ENCODE results near the gene DOCK3.
"Not testable (repeated sequence)": the region's sequence is repeated elsewhere in the genome, so short reads cannot be mapped to it uniquely, and the experiment has no call there.

The DOCK3 gene

GRCh38 chr3:50806806-50807205 is 132.1 kb downstream of the DOCK3 start:
- no peak for DNase-seq

DNA sequence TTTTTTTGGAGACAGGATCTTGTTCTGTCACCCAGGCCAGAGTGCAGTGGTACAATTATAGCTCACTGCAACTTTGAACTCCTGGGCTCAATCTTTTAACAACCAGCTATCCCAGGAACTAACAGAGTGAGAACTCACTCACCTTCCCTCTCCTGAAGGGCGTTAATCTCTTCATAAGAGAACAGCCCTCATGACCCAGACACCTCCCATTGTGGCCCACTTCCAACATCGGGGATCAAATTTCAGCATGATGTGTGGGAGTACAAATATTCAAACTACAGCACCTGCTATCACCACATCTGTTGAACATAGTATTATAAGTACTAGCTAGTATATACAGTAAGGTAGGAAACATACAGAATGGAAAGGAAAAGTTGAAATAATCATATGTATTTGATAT is 132.5 kb downstream of the DOCK3 start:
- no peak for DNase-seq

DNA sequence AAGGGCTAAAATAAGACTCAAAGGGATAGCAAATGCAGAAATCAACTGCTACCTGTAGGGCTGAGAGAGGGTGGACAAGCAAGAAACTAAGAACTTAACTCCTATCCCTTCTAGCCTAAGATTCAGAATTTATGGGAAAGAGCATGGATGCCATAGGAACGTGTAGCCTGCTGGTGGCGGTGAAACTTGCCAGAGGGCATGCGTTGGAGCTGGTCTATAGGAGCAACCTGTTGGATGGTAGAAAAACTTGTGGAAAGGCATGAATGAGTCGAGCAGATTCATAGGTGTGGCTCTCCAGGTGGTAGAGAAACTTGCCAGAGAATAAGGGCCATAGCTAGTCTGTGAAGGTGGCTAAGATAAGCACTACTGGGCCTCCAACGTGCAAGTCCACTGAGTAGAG is 137.2 kb downstream of the DOCK3 start:
- DNase-seq, result no peak

- DNase-seq, result no peak
Measured at GRCh38 chr3:50815844-50816243, 141.1 kb downstream of the DOCK3 start.

DNA sequence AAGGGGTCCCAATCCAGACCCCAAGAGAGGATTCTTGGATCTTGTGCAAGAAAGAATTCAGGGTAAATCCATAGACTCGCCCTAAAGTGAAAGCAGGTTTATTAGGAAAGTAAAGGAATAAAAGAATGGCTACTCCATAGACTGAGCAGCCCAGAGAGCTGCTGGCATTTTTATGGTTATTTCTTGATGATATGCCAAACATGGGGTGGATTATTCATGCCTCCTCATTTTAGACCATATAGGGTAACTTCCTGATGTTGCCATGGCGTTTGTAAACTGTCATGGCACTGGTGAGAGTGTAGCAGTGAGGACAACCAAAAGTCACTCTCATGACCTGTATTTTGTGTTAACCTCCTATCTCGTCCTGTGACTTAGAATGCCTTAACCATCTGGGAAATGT is 142.2 kb downstream of the DOCK3 start:
- no peak for DNase-seq

DNA sequence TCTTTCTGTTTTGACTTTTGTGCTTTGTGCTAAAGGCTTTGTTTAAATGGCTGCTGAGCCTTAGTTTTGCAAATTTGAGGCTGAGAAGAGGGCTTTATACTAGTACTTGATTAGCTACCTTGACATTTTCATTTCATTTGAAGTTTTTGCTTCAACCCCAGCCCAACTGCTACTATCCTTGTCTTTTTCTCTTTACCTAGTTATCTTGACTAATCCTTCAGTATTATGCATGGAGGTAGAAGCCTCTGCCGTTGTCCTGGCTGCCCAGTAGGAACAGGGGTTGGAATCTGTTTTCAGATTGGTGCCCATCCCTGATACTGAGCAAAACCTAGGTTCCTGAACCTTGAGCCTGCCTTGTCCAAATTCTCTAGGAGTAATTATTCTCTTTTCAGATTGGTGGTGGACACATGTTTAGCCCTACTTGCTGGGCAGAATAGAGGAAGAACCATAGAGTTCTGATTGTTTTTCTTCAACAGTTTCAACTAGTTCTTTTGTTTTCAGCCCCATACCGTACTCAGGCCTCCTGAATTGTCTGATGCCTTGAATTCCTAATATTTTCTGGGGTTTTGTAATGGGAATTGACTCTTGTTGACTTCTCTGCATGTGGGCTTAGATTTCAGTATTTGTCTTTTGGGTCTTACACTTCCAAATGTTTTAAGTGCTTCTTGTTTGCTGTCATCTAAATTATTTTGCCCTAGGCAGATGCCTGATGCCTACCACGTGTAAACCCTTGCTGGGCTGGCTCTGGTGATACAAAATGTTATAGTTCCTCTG is 143.2 kb downstream of the DOCK3 start:
- DNase-seq, result no peak

DNA sequence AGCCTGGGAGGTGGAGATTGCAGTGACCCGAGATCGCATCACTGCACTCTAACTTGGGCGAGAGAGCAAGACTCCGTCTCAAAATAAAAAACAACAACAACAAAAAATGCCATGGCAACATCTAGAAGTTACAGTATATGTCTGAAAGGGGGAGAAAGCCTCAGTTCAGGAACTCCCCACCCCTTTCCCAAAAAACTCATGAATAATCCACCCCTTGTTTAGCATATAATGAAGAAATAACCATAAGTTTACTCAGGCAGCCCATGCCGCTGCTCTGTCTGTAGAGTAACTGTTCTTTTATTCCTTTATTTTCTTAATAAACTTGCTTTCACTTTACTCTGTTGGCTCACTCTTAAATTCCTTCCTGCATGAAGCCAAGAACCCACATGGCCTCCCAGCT is 145.2 kb downstream of the DOCK3 start:
- no peak for DNase-seq

GRCh38 chr3:50825841-50826240 is 151.1 kb downstream of the DOCK3 start:
- DNase-seq, result no peak

DNA sequence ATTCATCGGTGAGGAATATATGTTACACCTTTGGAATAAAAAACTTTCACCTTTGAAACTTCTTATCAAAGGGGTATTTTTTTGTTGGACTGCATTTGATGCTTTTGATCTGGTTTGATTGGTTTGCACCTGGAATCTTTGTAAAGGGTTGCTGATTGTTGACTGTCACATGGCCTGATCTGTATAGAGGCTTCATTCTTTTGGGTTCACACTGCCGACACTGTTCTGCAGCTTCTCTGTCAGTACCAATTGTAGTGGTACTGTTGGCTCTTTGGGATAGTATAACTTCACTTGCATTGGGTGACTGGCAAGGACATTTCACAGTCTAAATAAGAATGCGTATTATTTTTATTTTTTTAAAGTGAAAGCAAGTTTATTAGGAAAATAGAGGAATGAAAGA is 155.7 kb downstream of the DOCK3 start:
- no peak for DNase-seq

- DNase-seq, result not testable (repeated sequence)
Measured at GRCh38 chr3:50831009-50831408, 156.3 kb downstream of the DOCK3 start.

DNA sequence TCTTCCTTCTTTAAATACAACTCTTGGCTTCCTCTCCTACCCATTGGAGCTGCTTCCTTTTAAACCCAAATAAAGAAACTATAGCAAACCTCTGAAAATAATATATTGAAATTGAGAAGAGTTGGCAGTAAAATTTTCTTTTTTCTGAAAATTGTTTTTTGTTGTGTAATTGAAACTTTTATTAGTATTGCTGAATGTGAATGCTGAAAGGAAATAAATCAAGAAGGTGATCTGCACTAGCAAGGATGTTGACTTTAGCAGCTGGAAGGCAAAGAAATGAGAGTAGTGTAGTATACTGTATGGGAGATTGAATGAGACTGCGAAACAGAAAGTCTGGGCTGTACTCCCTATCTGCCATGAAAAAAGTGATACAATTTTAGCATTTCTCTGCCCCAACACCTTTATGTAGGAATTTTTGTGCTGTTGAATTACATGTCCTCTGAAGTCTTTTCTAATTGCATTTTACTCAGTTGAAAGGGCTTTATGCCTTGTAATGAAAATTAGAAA is 166.3 kb downstream of the DOCK3 start:
- no peak for DNase-seq

DNA sequence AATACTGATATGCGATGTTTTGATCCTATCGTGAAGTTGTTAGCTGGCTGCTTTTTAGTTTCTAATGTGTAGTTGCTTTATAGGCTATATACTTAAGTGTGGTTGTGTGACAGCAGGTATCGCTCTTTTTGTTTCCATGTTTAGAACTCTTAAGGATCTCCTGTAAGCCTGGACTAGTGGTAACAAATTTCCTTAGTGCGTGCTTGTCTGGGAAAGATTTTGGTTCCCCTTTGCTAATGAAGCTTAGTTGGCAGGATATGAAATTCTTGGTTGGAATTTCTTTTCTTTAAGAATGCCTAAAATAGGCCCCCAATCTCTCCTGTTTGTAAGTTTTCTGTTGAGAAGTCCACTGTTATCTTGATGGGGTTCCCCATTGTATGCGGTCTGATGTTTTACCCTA is 173.6 kb downstream of the DOCK3 start:
- DNase-seq, result no peak

DNA sequence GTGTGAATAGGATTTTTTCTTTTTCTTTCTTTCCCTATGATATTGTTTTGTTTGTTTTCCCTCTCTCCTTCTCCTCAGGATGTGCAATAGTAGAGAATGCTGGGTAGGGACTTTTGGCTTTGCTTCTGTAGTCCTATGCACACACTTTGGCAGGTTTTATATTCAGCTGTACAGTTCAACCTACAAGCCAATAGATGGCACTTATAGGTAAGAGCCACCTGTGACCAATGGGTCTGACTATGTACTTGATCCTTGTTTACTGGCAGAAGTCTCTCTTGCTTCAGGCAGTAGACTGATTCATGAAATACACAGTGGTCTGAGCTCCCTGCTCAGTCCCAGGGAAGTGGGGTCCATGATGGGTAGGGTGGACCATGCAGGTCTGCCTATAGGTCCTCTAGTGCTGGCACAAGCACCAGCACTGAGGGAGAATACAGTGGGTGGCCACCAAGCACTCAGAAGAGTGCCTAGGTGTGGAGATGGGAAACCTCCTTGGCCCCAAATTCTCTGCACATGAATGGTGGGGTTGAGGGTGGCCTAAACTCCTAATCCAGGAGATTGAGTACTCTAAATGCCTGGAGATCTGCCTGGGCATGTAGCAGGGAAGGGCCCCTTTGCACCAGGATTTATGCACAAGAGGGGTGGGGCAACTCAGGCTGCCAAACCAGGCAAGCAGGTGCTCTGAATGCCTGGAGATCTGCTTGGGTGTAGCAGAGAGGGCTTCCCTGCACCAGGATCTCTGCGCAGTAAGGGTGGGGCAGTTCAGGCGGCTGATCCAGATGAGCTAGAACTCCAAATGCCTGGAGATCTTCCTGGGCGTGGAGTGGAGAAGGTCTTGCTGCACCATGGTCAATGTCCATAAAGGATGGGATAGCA is 176.1 kb downstream of the DOCK3 start:
- no peak for DNase-seq

DNA sequence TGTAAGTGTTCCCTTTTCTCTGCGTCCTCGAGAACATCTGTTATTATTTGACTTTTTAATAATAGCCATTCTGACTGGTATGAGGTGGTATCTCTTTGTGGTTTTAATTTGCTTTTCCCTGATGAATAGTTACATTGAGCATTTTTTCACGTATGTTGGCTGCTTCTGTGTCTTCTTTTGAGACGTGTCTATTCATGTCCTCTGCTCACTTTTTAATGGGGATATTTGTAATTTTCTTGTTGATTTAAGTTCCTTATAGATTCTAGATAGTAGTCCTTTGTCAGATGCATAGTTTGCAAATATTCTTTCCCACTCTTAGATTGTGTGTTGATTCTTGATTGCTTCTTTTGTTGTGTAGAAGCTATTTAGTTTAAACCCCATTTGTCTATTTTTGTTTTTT is 179.2 kb downstream of the DOCK3 start:
- no peak for DNase-seq

GRCh38 chr3:50862221-50862620 is 187.5 kb downstream of the DOCK3 start:
- no peak for DNase-seq

- DNase-seq, result no peak
Measured at GRCh38 chr3:50873376-50874157, 198.8 kb downstream of the DOCK3 start.

GRCh38 chr3:50874876-50875275 is 200.1 kb downstream of the DOCK3 start:
- DNase-seq, result not testable (repeated sequence)

- no peak for DNase-seq
Measured at GRCh38 chr3:50876947-50877346, 202.2 kb downstream of the DOCK3 start.

- not testable (repeated sequence) for DNase-seq
Measured at GRCh38 chr3:50882733-50883132, 208.0 kb downstream of the DOCK3 start.

GRCh38 chr3:50883755-50884154 is 209.0 kb downstream of the DOCK3 start:
- no peak for DNase-seq

- DNase-seq, result no peak
Measured at GRCh38 chr3:50885070-50885850, 210.5 kb downstream of the DOCK3 start.

DNA sequence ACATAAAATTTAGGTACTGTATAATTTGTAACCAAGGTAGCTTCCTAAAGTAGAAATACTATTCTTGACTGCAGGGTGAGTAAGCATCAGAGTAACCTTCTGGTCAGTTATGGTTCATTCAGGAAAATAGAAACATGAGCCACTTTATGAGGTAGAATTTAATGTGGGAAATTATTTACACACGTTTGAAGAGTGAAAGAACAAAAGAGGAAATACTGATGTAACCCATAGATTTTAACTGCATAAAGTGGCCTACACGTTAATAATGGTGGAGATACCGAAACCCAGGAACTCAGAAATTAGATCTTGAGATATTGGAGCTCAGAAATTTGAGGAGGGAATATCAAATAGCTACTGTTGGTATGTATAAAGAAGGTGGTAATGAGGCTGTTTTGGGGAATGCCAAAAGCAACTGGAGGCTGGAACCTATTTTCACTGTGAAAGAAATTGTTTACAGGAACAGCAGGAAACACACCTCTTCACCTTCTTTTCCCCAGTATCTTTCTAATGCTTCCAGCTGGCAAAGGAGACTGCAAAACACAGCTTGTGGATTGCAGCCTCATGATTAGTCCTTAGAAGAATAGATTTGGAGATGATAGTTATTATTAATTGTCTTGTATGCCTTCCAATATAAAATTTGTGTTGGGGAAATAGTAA is 216.1 kb downstream of the DOCK3 start:
- DNase-seq, result no peak
